ENCODE measurements around the gene MED9. TPM values are rescaled to one million over a fixed set of nuclear protein-coding genes. Genes with fewer than 3 reads are reported as not detected.

The MED9 gene
- total and polyA plus RNA-seq, 2 donors (not counting 3 experiments of a cell fraction or from before 2014, with no cell fraction given), result 15.1 to 18.2 TPM

GRCh38 chr17:17500999-17501605, 24.3 kb downstream of the MED9 start:
- H3K4me1 ChIP-seq (ENCODE audit: control insufficient read depth, extremely low read depth, insufficient read depth, low read length), result peaks cover 5% of the 10 kb centered on the region
- BruUV-seq (replicated peaks), result no TSS peak
- H3K79me2 ChIP-seq (ENCODE audit: control insufficient read depth, insufficient read depth, low read length), result no peaks in the 10 kb centered on the region
- H3K9ac ChIP-seq (replicated peaks; ENCODE audit: extremely low read depth, insufficient read depth, low read length), result no peak overlapping the region
- no peaks in the 10 kb centered on the region for H3K9me3 ChIP-seq (replicated peaks; ENCODE audit: control insufficient read depth, insufficient read depth, low read length)
- H3K36me3 ChIP-seq (ENCODE audit: control insufficient read depth in 2 of 2, extremely low read depth in 1 of 2, insufficient read depth in 2 of 2, low read length in 2 of 2), result no peaks in the 10 kb centered on the region
- DNase-seq (ENCODE audit: low read depth, low spot score), result no peak
- H3K9me1 ChIP-seq (replicated peaks; ENCODE audit: control insufficient read depth, extremely low read depth, insufficient read depth, low read length), result no peaks in the 10 kb centered on the region
- H4K20me1 ChIP-seq (replicated peaks; ENCODE audit: control insufficient read depth, extremely low read depth, insufficient read depth, low read length), result no peaks in the 10 kb centered on the region
- H3K27me3 ChIP-seq (ENCODE audit: control insufficient read depth in 2 of 2, insufficient read depth in 2 of 2, low read length in 2 of 2), result no peaks in the 10 kb centered on the region
- H2AFZ ChIP-seq (ENCODE audit: low read depth, low read length), result no peak overlapping the region
- TF ChIP-seq GATA2 (IDR thresholded peaks at IDR 0.05; ENCODE audit: insufficient read depth, insufficient read length, low read depth, low read length) (no peak), FOS (IDR thresholded peaks at IDR 0.05; ENCODE audit: borderline replicate concordance, insufficient read depth, low read length) (no peak), EZH2 (IDR thresholded peaks at IDR 0.05; ENCODE audit: borderline replicate concordance, low read depth, low read length, severe bottlenecking) (no peak), MYC (IDR thresholded peaks at IDR 0.05; ENCODE audit: low read depth, low read length) (no peak), JUN (IDR thresholded peaks at IDR 0.05; ENCODE audit: borderline replicate concordance, insufficient read depth, insufficient read length, low read depth) (no peak), POLR2AphosphoS5 (IDR thresholded peaks at IDR 0.05; ENCODE audit: insufficient read depth, low read depth, low read length) (no peak), POLR2A (IDR thresholded peaks at IDR 0.05; ENCODE audit: low read depth, low read length) (no peak)
- TF ChIP-seq, protein P1, sequence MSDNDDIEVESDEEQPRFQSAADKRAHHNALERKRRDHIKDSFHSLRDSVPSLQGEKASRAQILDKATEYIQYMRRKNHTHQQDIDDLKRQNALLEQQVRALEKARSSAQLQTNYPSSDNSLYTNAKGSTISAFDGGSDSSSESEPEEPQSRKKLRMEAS (IDR thresholded peaks at IDR 0.05; ENCODE audit: insufficient read depth, insufficient read length), result no peak
- TF ChIP-seq, protein P2, sequence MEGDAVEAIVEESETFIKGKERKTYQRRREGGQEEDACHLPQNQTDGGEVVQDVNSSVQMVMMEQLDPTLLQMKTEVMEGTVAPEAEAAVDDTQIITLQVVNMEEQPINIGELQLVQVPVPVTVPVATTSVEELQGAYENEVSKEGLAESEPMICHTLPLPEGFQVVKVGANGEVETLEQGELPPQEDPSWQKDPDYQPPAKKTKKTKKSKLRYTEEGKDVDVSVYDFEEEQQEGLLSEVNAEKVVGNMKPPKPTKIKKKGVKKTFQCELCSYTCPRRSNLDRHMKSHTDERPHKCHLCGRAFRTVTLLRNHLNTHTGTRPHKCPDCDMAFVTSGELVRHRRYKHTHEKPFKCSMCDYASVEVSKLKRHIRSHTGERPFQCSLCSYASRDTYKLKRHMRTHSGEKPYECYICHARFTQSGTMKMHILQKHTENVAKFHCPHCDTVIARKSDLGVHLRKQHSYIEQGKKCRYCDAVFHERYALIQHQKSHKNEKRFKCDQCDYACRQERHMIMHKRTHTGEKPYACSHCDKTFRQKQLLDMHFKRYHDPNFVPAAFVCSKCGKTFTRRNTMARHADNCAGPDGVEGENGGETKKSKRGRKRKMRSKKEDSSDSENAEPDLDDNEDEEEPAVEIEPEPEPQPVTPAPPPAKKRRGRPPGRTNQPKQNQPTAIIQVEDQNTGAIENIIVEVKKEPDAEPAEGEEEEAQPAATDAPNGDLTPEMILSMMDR (IDR thresholded peaks at IDR 0.05; ENCODE audit: extremely low read depth in 1 of 2, insufficient read depth in 1 of 2, low read depth in 1 of 2, low read length in 2 of 2), result no peak
- H3K4me3 ChIP-seq (replicated peaks in 1 of 3; ENCODE audit: insufficient read depth in 1 of 3, low read depth in 1 of 3, low read length in 3 of 3), result no peak overlapping the region
- intact Hi-C loops (cut with micrococcal nuclease), result loop anchor here (1.0 kb wide), 1 partner anchor 145 kb away; no protein-coding TSS in a partner anchor
- POLR2A ChIA-PET, result no interaction called here
- CTCF ChIA-PET, result interaction anchor here (0.7 to 2.4 kb wide), 6 partner anchors 11 to 146 kb away, joined by 3 to 13 read pairs (median 5); no protein-coding TSS in a partner anchor
- H3K4me2 ChIP-seq (ENCODE audit: insufficient read depth, low read length), result no peak overlapping the region
- FAIRE-seq, result no peak
- no peak overlapping the region for H3K27ac ChIP-seq (ENCODE audit: insufficient read depth, low read depth, low read length)
- dilution Hi-C loops (cut with MboI; ENCODE audit: extremely low pct_ligation_motif_present, low sequenced_read_pairs), result no loop called here

All from endothelial cell of umbilical vein (primary cell).